ENCODE results near the gene AKR7A3.
"Not testable (repeated sequence)": the region's sequence is repeated elsewhere in the genome, so short reads cannot be mapped to it uniquely, and the experiment has no call there.

Gene AKR7A3

DNA sequence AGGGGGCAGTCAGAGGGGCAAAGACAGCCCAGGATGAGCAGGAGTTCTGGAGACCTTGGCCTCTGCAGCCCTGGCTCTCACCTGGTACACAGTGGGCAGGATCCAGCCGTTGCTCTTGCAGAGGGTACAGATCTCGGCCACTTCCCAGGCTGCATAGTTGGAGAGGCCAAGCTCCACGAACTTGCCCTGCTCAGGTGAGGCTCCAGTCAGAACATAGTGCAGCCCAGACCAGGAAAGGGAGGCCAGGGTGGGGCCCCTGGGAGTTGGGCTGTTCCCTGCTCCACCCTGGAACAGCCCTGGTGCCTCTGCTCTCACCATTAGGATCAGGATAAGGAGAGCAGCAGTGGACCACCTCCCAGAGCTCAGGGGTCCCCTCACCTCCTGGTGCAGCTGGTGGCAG, 2.8 kb downstream of the AKR7A3 start:
- not testable (repeated sequence) for H4K91ac ChIP-seq (ENCODE audit: low read depth, low read length); H2BK5ac ChIP-seq (ENCODE audit: low read depth, low read length, poor library complexity); H2AFZ ChIP-seq (ENCODE audit: insufficient read depth, low read length, poor library complexity); H3K9ac ChIP-seq (ENCODE audit: low read length); H3K4me3 ChIP-seq (ENCODE audit: low read depth, low read length); H3K79me1 ChIP-seq (ENCODE audit: low read length); H2BK120ac ChIP-seq (ENCODE audit: insufficient read depth, low read length, poor library complexity); H2BK12ac ChIP-seq (ENCODE audit: low read length); H3K18ac ChIP-seq (ENCODE audit: low read length); H3K14ac ChIP-seq (ENCODE audit: low read length); H3K36me3 ChIP-seq (ENCODE audit: control insufficient read depth in 1 of 2, insufficient read depth in 2 of 2, low read length in 2 of 2); H3K27ac ChIP-seq (ENCODE audit: low read depth, low read length); H3K4me2 ChIP-seq (ENCODE audit: low read length); H3K27me3 ChIP-seq (ENCODE audit: insufficient read depth, low read length); H4K12ac ChIP-seq (ENCODE audit: low read depth, low read length); H3K4ac ChIP-seq (ENCODE audit: low read depth, low read length); H3K23ac ChIP-seq (ENCODE audit: low read length); H3K79me2 ChIP-seq (ENCODE audit: control insufficient read depth, insufficient read depth, low read length, poor library complexity); H2AK5ac ChIP-seq (ENCODE audit: low read length); H3K4me1 ChIP-seq (ENCODE audit: control insufficient read depth in 1 of 2, insufficient read depth in 2 of 2, low read length in 2 of 2); H3K9me3 ChIP-seq (ENCODE audit: insufficient read depth, low read depth, low read length); DNase-seq; H4K8ac ChIP-seq (ENCODE audit: low read depth, low read length)
- no CpG with 5 or more reads among the region's 3 CpGs for WGBS (ENCODE audit: extremely low coverage, insufficient coverage, insufficient read length)

DNA sequence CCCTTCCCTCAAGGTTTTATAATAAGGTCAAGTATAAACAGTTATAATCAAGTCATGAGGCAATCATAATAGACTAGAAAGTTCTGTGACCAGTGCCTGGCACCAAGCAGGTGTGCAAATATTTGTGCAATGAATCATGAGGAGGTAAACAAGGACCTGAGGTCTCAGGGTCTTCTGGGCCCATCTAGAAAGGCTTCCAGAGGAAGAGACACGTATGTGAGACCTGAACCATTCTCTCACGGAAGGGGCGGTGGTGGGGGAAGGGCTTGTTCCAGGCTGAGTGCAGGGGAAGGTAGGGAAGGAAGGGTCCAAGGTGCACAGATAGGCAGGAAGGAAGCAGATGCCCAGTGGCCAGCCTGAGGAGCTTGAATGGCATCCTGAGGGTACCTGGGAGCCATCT, 3.2 kb downstream of the AKR7A3 start:
- not testable (repeated sequence) for H3K27ac ChIP-seq (ENCODE audit: low read depth, low read length); H2BK5ac ChIP-seq (ENCODE audit: low read depth, low read length, poor library complexity); H3K79me1 ChIP-seq (ENCODE audit: low read length); H3K18ac ChIP-seq (ENCODE audit: low read length); H3K23ac ChIP-seq (ENCODE audit: low read length); H3K27me3 ChIP-seq (ENCODE audit: insufficient read depth, low read length); H2AFZ ChIP-seq (ENCODE audit: insufficient read depth, low read length, poor library complexity); H3K36me3 ChIP-seq (ENCODE audit: control insufficient read depth in 1 of 2, insufficient read depth in 2 of 2, low read length in 2 of 2); H4K12ac ChIP-seq (ENCODE audit: low read depth, low read length); H3K9ac ChIP-seq (ENCODE audit: low read length); DNase-seq; H2BK12ac ChIP-seq (ENCODE audit: low read length); H3K4me2 ChIP-seq (ENCODE audit: low read length); H3K4ac ChIP-seq (ENCODE audit: low read depth, low read length); H3K14ac ChIP-seq (ENCODE audit: low read length); H4K8ac ChIP-seq (ENCODE audit: low read depth, low read length); H3K4me3 ChIP-seq (ENCODE audit: low read depth, low read length); H3K79me2 ChIP-seq (ENCODE audit: control insufficient read depth, insufficient read depth, low read length, poor library complexity); H3K4me1 ChIP-seq (ENCODE audit: control insufficient read depth in 1 of 2, insufficient read depth in 2 of 2, low read length in 2 of 2); H4K91ac ChIP-seq (ENCODE audit: low read depth, low read length); H2BK120ac ChIP-seq (ENCODE audit: insufficient read depth, low read length, poor library complexity); H2AK5ac ChIP-seq (ENCODE audit: low read length); H3K9me3 ChIP-seq (ENCODE audit: insufficient read depth, low read depth, low read length)
- WGBS (ENCODE audit: extremely low coverage, insufficient coverage, insufficient read length) = no CpG with 5 or more reads among the region's 3 CpGs

DNA sequence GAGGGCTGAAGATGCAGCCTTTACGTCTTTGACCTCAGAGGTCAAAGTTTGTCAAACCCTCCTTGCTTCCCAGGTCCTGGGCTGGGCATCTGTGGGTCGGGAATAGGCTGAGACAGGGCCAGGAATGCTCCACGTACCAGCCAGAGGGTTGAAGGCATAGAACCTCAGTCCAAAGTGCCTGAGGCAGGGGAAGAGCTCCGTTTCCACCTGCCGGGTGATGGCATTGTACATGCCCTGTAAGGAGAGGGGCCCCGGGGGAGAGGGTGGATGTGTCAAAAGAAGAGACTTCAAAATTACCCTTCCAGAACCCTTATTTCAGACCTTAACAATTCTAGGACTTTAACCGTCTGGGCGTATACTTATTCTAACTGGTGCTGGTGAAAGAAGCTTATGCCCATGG, 3.7 kb downstream of the AKR7A3 start:
- Histone ChIP-seq H3K4me2 (ENCODE audit: low read length) (no peak overlapping the region), H4K8ac (ENCODE audit: low read depth, low read length) (no peak overlapping the region)

DNA sequence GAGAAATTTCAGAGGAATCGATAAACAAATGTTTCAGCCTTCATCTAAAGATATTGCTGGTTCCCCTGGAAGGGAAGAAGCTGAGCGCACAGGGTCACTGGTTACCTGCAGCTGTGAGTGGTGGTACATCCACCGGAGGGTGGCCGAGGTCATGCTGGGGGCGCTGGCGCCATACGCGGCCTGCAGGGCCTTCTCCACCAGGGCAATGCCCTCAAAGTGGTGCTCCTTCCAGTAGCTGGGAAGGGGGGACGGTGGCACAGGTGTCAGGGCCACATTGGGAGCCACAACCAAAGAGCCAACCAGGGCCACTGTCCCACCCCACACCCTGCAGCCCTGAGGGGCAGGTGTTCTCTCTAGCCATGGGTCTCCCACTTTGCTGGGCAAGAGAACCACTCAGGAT, 4.7 kb downstream of the AKR7A3 start:
- no peak overlapping the region for H4K91ac ChIP-seq (ENCODE audit: low read depth, low read length)
- H3K9me3 ChIP-seq (ENCODE audit: insufficient read depth, low read depth, low read length) = peaks cover 2% of the 10 kb centered on the region
- H2AK5ac ChIP-seq (ENCODE audit: low read length) = no peak overlapping the region
- H3K4me2 ChIP-seq (ENCODE audit: low read length) = no peak overlapping the region
- no peak overlapping the region for H2BK120ac ChIP-seq (ENCODE audit: insufficient read depth, low read length, poor library complexity)
- no peak overlapping the region for H2BK12ac ChIP-seq (ENCODE audit: low read length)
- no peak overlapping the region for H3K23ac ChIP-seq (ENCODE audit: low read length)
- H3K27me3 ChIP-seq (ENCODE audit: insufficient read depth, low read length) = no peaks in the 10 kb centered on the region
- no peak overlapping the region for H3K4ac ChIP-seq (ENCODE audit: low read depth, low read length)
- H3K18ac ChIP-seq (ENCODE audit: low read length) = no peak overlapping the region
- no peak overlapping the region for H3K27ac ChIP-seq (ENCODE audit: low read depth, low read length)
- H4K8ac ChIP-seq (ENCODE audit: low read depth, low read length) = no peak overlapping the region
- no peak overlapping the region for H2BK5ac ChIP-seq (ENCODE audit: low read depth, low read length, poor library complexity)
- peaks cover 0 to 5% of the 10 kb centered on the region in 2 experiments for H3K36me3 ChIP-seq (ENCODE audit: control insufficient read depth in 1 of 2, insufficient read depth in 2 of 2, low read length in 2 of 2)
- no peak for DNase-seq
- H3K79me2 ChIP-seq (ENCODE audit: control insufficient read depth, insufficient read depth, low read length, poor library complexity) = no peaks in the 10 kb centered on the region
- peaks cover under 1 to 2% of the 10 kb centered on the region in 2 experiments for H3K4me1 ChIP-seq (ENCODE audit: control insufficient read depth in 1 of 2, insufficient read depth in 2 of 2, low read length in 2 of 2)
- no CpG with 5 or more reads among the region's 9 CpGs for WGBS (ENCODE audit: extremely low coverage, insufficient coverage, insufficient read length)
- H3K14ac ChIP-seq (ENCODE audit: low read length) = no peak overlapping the region
- H3K9ac ChIP-seq (ENCODE audit: low read length) = no peak overlapping the region
- H4K12ac ChIP-seq (ENCODE audit: low read depth, low read length) = no peak overlapping the region
- H3K79me1 ChIP-seq (ENCODE audit: low read length) = no peaks in the 10 kb centered on the region
- H3K4me3 ChIP-seq (ENCODE audit: low read depth, low read length) = no peak overlapping the region
- H2AFZ ChIP-seq (ENCODE audit: insufficient read depth, low read length, poor library complexity) = no peak overlapping the region

More for the DNA sequence above, 3.7 kb downstream of the AKR7A3 start:
- H2BK5ac ChIP-seq (ENCODE audit: low read depth, low read length, poor library complexity) = no peak overlapping the region
- H2AFZ ChIP-seq (ENCODE audit: insufficient read depth, low read length, poor library complexity) = no peak overlapping the region
- H3K4me3 ChIP-seq (ENCODE audit: low read depth, low read length) = no peak overlapping the region
- H3K9me3 ChIP-seq (ENCODE audit: insufficient read depth, low read depth, low read length) = peaks cover 2% of the 10 kb centered on the region
- H3K79me2 ChIP-seq (ENCODE audit: control insufficient read depth, insufficient read depth, low read length, poor library complexity) = no peaks in the 10 kb centered on the region
- no peak overlapping the region for H4K12ac ChIP-seq (ENCODE audit: low read depth, low read length)
- H4K91ac ChIP-seq (ENCODE audit: low read depth, low read length) = no peak overlapping the region
- H2AK5ac ChIP-seq (ENCODE audit: low read length) = no peak overlapping the region
- no peak overlapping the region for H3K18ac ChIP-seq (ENCODE audit: low read length)
- no peak overlapping the region for H3K27ac ChIP-seq (ENCODE audit: low read depth, low read length)
- peak; percentile 66 to 76 for DNase-seq
- no peaks in the 10 kb centered on the region for H3K79me1 ChIP-seq (ENCODE audit: low read length)
- H3K9ac ChIP-seq (ENCODE audit: low read length) = no peak overlapping the region
- no peak overlapping the region for H3K4ac ChIP-seq (ENCODE audit: low read depth, low read length)
- no peak overlapping the region for H2BK12ac ChIP-seq (ENCODE audit: low read length)
- H3K14ac ChIP-seq (ENCODE audit: low read length) = no peak overlapping the region
- peaks cover 0 to 5% of the 10 kb centered on the region in 2 experiments for H3K36me3 ChIP-seq (ENCODE audit: control insufficient read depth in 1 of 2, insufficient read depth in 2 of 2, low read length in 2 of 2)
- WGBS (ENCODE audit: extremely low coverage, insufficient coverage, insufficient read length) = no CpG with 5 or more reads among the region's 8 CpGs
- H2BK120ac ChIP-seq (ENCODE audit: insufficient read depth, low read length, poor library complexity) = no peak overlapping the region
- peaks cover 3 to 4% of the 10 kb centered on the region in 2 experiments for H3K4me1 ChIP-seq (ENCODE audit: control insufficient read depth in 1 of 2, insufficient read depth in 2 of 2, low read length in 2 of 2)
- H3K23ac ChIP-seq (ENCODE audit: low read length) = no peak overlapping the region
- no peaks in the 10 kb centered on the region for H3K27me3 ChIP-seq (ENCODE audit: insufficient read depth, low read length)
